Thyroid gland (tissue), 4 donors: ENCODE measurements around the gene PSMC3.

Source experiments
- CTCF ChIP-seq, 6 experiments: fragments of 200-600 bp in 3 of 6; fragments of 450-650 bp in 3 of 6; sonication (generic) in 3 of 6; IDR thresholded peaks; one replicate each; pipeline ENCODE4 v1.5.1; 2016 to 2019; ENCODE audit warnings: antibody characterized with exemption in 6 of 6, mild to moderate bottlenecking in 2 of 6, inconsistent platforms in 1 of 6, moderate library complexity in 1 of 6
- POLR2A ChIP-seq, 2 donors: fragments of 450-650 bp; IDR thresholded peaks; one replicate each; pipeline ENCODE4 v1.6.1; 2017; ENCODE audit warnings: antibody characterized with exemption in 2 of 2, mild to moderate bottlenecking in 2 of 2, moderate library complexity in 1 of 2

DNA sequence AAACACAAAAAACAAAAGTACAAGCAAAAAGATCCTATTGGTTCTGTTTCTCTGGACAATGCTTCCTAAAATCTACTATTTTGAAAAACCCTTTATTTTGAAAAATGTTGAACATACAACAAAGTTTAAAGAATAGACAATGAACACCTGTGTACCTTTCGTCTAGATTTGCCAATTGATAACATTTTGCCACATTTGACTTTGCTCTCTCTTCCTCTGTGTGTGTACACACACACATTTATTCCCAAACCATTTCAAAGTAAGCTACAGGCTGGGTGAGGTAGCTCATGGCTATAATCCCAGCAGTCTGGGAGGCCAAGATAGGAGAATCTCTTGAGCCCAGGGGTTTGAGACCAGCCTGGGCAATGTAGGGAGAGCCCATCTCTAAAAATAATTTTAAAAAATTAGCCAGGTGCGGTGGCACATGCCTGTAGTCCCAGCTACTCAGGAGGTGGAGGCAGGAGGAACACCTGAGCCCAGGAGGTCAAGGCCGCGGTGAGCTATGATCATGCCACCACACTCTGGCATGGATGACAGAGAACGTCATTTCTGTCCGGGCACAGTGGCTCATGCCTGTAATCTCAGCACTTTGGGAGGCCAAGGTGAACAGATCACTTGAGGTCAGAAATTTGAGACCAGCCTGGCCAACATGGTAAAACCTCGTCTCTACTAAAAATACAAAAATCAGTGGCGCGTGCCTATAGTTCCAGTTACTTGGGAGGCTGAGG is 5.3 kb upstream of the PSMC3 start:
- TF ChIP-seq CTCF (IDR thresholded peaks at IDR 0.05) (no peak), POLR2A (IDR thresholded peaks at IDR 0.05) (no peak)
